NCI-H446 (cell line): Measurements from ENCODE around the gene STRIP1.
"Not testable (repeated sequence)": the region's sequence is repeated elsewhere in the genome, so short reads cannot be mapped to it uniquely, and the experiment has no call there.

Experiments used
- DNase-seq, 2 experiments: peaks; one replicate each; lab custom pipeline; 2025; lab: John Stamatoyannopoulos, UW

STRIP1 gene

GRCh38 chr1:110008971-110009565 lies 25.4 kb upstream of the STRIP1 start:
- DNase-seq = no peak

GRCh38 chr1:110011527-110012041 lies 22.8 kb upstream of the STRIP1 start:
- peak; percentile 11 to 39 for DNase-seq

DNA sequence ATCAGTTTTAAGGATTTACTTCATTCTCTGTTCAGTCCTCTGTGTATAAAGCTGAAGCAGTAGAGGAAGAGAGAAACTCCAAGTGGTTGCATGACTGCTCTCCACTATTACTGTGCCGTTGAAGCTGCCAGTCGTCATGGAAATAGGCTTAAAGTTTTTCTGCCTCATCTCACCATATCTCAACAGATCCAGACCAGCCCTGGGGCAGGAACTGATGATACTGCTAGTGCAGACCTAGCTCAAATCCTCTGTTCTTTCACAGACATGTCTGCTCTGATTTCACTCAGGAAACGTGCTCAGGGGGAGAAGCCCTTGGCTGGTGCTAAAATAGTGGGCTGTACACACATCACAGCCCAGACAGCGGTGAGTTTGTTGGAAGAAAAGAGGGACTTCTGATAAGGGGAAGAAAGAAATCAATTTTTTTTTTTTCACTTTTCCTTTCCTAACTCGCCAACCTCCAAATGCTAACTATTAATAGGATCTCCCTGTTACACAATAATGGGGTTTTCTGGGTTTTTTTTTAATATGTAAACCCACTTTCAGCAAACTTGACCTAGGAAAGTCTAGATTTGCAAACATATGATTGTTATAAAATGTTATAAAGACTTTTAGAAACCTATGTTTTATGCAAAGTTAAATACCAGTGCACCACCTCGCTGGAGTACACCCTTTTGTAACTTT lies 22.2 kb upstream of the STRIP1 start:
- no peak for DNase-seq

- DNase-seq = no peak
These were observed 16.6 kb upstream of the STRIP1 start for GRCh38 chr1:110017792-110018191.

GRCh38 chr1:110018396-110018795 lies 16.0 kb upstream of the STRIP1 start:
- no peak for DNase-seq

DNA sequence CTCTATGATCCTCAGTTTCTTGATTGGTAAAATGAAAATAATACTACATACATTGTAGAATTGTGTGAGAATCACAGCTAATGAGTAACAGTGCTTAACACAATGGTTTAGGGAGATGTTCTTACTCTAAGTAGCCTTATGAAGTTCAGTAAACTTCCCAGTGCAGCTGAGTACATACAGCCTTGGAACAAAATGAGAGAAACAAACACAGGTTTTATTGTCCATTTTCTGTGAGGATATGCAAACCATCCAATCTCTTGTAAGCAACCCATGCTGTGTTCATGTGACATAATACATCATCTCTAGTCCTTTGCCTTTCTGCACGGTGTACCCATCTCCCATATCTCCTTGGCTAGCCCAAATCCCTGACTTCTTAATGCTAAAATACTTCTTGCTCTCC lies 14.7 kb upstream of the STRIP1 start:
- DNase-seq = no peak

DNA sequence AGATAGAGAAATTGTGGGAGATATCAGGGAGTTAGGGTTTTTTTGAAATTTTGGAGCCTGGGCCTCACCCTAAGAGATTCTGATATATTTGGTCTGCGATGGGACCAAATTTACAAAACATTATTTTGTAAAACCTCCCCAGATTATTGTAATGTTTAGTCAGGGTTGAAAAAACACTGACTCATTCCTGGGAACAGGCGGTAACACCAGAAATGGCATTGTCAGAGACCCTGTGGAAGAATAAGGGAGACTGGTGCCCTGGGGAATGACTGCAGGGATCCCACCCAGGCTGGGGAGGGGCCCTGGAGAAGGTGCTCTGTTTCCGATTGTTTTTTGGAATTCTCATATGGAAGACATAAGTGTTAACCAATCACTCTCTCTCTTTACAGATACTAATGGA lies 13.1 kb upstream of the STRIP1 start:
- no peak for DNase-seq

GRCh38 chr1:110024613-110025012 lies 9.8 kb upstream of the STRIP1 start:
- no peak for DNase-seq

GRCh38 chr1:110030687-110031086 lies 3.7 kb upstream of the STRIP1 start:
- not testable (repeated sequence) for DNase-seq

DNA sequence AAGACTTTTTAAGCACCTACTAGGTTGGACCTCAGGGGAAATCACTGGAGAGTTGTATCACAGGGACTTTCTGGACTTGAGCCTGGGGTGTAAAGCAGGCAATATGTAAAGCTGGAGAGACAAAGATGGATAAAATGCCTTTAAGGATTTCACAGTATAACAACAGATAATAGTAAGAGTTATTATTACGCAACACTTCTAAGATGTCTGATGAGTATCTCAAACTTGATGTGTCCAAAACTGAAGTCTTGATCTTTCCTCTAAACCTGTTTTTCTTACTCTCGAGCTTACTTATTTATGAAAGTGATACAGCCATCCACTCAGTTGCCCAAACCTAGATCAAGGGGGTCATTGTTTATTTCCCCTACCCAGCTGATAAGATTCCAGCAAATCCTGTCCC lies 2.1 kb upstream of the STRIP1 start:
- DNase-seq = no peak

GRCh38 chr1:110033421-110033820 lies 1.0 kb upstream of the STRIP1 start:
- DNase-seq = no peak

GRCh38 chr1:110034040-110034450 lies 379 bp upstream of the STRIP1 start:
- DNase-seq = no peak

DNA sequence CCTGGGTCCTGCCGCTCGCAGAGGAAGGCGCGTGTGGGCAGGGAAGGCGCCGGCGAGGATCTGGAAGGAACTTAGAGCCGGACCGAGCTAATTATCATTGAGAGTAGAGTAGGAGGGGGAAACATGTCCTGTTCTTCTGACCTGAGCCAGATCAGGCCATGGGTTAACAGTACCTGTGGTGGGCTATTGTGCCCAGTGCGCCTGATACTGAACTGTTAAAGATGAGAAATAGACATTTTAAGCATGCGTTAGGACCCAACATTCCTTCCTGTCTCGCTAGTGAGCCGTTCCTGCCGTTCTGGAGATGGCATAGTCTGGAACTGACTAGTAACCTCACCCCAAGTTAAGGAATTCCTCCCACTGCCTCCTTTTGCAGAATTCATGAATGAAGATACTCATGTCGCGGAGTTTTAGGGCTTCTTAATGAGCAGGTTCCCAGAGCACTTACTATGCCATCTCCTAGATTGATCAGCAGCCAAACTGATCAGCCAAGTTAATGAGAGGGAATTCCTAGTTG lies 870 bp downstream of the STRIP1 start:
- no peak for DNase-seq

GRCh38 chr1:110038271-110038670 lies 3.8 kb downstream of the STRIP1 start:
- no peak for DNase-seq

DNA sequence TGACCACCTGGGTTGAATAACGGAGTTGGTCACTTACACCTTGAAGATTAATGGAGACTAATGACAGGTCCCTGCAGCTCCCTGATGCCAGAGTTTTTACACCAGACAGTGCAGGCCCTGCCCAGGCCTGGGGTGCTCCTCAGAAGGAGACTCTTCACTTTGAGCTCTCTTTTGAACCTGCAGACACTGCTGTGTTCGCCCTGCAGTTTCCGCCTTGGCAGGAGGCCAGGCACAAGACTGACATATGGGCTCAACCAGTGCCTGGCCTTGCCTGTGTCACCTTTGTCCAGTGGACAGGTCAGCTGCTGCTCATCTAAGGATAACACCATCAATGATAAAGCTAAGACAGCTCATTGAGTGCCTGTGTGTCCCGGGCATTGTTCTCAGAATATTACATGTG lies 5.2 kb downstream of the STRIP1 start:
- no peak for DNase-seq

DNA sequence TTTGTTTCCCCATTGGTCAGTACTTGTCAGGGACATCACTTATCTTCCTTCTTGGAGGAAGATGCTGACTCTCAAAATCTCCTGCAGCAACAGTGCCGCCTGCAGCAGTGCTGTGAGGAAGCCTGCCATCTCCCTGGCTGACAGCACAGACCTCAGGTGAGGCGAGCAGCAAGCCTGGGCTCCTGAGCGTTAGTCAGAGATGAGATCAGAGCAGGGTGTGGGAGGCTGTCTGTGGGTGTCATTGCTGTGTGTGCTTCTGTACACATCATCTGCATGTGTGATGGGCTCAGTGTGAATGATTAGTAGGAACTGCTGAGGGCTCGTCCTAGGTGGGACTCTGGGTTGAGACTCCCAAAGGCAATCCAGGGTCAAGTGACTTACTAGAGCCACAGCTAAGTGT lies 6.1 kb downstream of the STRIP1 start:
- no peak for DNase-seq

GRCh38 chr1:110043016-110043415 lies 8.6 kb downstream of the STRIP1 start:
- no peak for DNase-seq

- no peak for DNase-seq
These were observed 13.0 kb downstream of the STRIP1 start for GRCh38 chr1:110047463-110047862.

DNA sequence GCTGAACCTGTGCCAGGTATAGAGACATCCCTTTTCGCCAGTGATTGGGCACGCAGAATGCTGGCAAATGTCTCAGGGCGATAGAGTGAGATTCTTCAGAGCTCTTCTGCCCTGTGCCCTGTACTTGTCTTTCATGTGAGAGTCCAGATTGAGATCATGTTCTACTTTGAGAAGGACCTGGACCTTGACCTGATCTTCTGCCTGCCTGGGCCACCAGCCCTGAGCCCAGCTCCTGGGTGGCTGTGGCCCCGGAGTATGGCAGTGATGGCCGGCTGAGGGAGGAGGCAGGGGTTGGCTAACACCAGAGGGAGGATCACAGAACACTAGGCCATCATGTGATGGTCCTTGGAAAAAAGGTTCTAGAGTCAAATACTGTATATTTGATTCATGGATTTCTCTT lies 13.8 kb downstream of the STRIP1 start:
- DNase-seq = no peak

DNA sequence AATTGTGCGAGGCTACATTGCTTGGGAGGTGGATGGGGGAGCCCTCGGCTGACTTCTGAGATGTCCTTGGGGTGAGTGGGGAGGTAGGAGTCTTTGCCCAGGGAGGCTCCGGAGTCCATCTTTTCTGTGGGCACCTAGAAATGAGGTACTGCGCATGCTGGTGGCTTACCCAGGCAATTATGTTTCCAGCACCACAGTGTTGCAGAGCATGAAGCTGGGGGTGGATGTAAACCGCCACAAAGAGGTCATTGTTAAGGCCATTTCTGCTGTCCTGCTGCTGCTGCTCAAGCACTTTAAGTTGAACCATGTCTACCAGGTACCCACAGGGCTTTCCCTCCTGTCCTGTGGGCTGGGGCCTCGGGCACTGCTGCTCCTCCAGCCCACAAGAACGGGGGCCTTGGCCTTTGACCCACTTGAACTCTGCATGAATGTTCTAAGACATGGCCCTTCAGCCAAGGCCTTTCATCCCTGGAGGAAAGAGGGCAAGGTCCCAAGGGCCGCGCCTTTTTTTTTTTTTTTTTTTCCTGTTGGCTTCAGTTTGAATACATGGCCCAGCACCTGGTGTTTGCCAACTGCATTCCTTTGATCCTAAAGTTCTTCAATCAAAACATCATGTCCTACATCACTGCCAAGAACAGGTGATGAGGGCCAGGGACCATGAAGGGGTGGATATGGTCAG lies 14.6 kb downstream of the STRIP1 start:
- DNase-seq = no peak

DNA sequence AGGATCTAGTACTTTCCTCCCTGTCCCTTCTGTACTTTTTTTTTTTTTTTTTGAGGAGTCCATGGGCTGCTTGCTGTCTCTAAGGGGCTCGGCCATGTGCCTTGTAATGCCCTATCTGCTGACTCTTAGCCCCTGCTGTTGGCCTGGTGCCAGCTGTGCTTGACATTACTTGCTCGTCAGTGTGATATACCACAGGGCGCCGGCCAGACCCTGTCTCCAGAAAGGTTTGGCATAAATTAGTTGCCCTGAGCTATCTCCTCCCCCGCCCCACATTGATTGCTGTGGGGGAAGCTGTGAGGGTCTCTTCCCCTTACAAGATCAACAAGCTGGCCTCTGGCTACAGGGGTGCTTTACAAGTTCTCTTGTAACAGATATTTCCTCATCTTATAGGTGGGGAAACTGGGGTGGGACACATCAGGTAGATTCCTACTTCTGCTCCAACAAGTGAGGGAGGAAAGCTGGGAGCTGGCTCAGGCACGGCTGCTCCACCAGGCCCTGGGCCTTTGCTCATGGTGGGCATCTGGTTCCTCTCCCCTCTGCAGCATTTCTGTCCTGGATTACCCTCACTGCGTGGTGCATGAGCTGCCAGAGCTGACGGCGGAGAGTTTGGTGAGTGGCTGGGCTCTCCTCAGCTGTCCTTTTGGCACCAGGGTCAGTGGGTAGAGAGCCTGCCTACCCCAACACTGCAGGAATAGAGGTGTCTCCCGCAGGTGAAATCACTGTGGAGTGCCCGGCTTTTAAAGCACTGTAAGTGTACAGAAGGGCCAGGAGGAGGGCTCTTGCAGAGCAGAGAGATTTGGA lies 15.6 kb downstream of the STRIP1 start:
- no peak for DNase-seq

DNA sequence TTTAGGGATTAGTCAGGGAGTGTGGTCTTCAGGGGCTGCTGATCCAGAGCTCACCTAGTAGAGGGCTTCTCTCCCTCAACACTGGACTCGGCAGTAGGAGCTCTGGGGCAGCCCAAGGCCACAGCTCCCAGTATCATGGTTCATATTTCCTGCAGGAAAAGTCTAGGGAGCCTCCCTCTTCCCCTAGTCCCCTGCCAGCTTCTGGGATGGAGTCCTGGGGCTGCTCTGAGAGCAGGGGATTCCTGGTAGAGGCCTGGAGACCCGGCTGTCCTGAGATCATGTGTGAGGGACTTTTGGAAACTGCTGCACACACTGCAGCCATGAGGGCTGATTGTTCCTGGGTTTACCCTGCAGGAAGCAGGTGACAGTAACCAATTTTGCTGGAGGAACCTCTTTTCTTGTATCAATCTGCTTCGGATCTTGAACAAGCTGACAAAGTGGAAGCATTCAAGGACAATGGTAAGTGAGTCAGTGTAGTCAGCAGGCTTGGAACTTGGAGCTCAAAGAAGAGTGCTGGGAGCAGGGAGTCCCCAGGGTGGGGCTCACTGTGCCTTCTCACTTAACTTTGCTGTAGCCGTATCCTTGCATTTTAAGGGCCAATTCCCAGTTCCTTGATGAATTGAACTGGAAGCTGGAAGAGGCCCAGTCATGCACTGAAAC lies 16.3 kb downstream of the STRIP1 start:
- DNase-seq = no peak
